Right lobe of liver (tissue), 6 donors: ENCODE data around the gene DLGAP5. TPM values are rescaled to one million over a fixed set of nuclear protein-coding genes. Genes with fewer than 3 reads are reported as not detected.

Experiments used
- ATAC-seq, 4 donors: fragments of 200-7000 bp; cut with Tn5 transposase; one replicate each; pipeline ENCODE4 v1.9.1; 2020; ENCODE audit warnings: mild to moderate bottlenecking in 4 of 4, moderate library complexity in 4 of 4
- DNase-seq, 3 donors: peaks; one replicate each; pipeline ENCODE4 v3.0.0-alpha.2; 2020
- H3K27ac ChIP-seq, 3 donors: fragments of 200-600 bp; one replicate each; pipeline ENCODE4 v1.8.0; 2022
- H3K27me3 ChIP-seq, 2 donors: fragments of 200-600 bp; one replicate each; pipeline ENCODE4 v1.8.0; 2022
- H3K36me3 ChIP-seq, 4 donors: fragments of 200-600 bp; sonication (generic) in 1 of 4; one replicate each; pipeline versions ENCODE4 v1.5.1 to v1.8.0; 2017 to 2022; ENCODE audit warnings: control low read depth in 1 of 4
- H3K4me1 ChIP-seq, 4 donors: fragments of 200-600 bp; sonication (generic) in 1 of 4; one replicate each; pipeline versions ENCODE4 v1.5.1 to v1.8.0; 2017 to 2022; ENCODE audit warnings: control low read depth in 1 of 4
- H3K4me3 ChIP-seq, 3 donors: fragments of 200-600 bp; one replicate each; pipeline ENCODE4 v1.8.0; 2022
- H3K9me3 ChIP-seq, 4 donors: fragments of 200-600 bp; sonication (generic) in 1 of 4; one replicate each; pipeline versions ENCODE4 v1.5.1 to v1.8.0; 2017 to 2022; ENCODE audit warnings: control low read depth in 1 of 4
- POLR2A ChIP-seq: fragments of 450-650 bp; IDR thresholded peaks from one replicate; pipeline ENCODE4 v1.6.1; 2017; ENCODE audit warnings: antibody characterized with exemption, mild to moderate bottlenecking
- WGBS: methylation state at CpG from one replicate; pipeline ENCODE4 v1.1.6; 2018; ENCODE audit warnings: low coverage, low lambda C conversion rate; ENCODE audit not compliant: insufficient coverage; ENCODE audit errors: missing lambda C conversion rate; 5-methylcytosine and 5-hydroxymethylcytosine counted together
- intact Hi-C, 2 donors: fragments of 100-400 bp; cut with DNase I; formaldehyde crosslinking; loops; one replicate each; pipeline versions ENCODE4 v1.11.2 to v1.14.1; 2022
- total RNA-seq, 6 experiments: library from RNA; depleted of rRNA in 2 of 6; stranded (reverse); fragments of >200 nt in 2 of 6; fragmentation: NEBNext Ultra II Directional in 3 of 6; extraction: Animal tissue kit (Norgen Biotek cat#: 25700) in 3 of 6; gene quantifications; one replicate each; pipeline versions ENCODE4 v1.1.0 to v1.2.4, GENCODE V29; 2016 to 2023
- TF ChIP-seq, protein P1 (sequence below), 4 donors: fragments of 200-600 bp in 3 of 4; fragments of 450-650 bp in 1 of 4; IDR thresholded peaks; one replicate each; pipeline versions ENCODE4 v1.5.1 to v1.8.0; 2016 to 2022; ENCODE audit warnings: antibody characterized with exemption in 4 of 4, mild to moderate bottlenecking in 2 of 4
- donor health status: DM: no; HTN: yes; CAD: no.
- donor health status: DM: no; HTN: no; CAD: no.
- donor health status: DM: no; HTN: no; CAD: no.
- donor health status: DM: no; HTN: yes; CAD: no.
- donor health status: DM: no; HTN: yes; CAD: no.

Gene DLGAP5
- total RNA-seq, 6 experiments from 2014 or later, result 0.27 to 1.3 (median 0.86) TPM; not detected in 1

DNA sequence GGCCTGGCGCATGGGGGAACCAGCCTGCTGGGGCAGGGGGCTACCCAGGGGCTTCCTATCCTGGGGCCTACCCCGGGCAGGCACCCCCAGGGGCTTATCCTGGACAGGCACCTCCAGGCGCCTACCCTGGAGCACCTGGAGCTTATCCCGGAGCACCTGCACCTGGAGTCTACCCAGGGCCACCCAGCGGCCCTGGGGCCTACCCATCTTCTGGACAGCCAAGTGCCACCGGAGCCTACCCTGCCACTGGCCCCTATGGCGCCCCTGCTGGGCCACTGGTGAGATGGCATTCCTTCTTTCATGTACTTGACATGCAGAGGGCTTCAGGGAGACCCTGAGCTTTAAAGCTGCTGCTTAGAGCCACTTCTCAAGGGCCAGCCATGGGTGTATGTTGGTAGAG lies 53.3 kb downstream of the DLGAP5 start:
- Histone ChIP-seq H3K27me3 (no peaks in the 10 kb centered on the region), H3K4me1 (no peaks in the 10 kb centered on the region), H3K27ac (no peak overlapping the region), H3K4me3 (no peak overlapping the region), H3K9me3 (no peaks in the 10 kb centered on the region), H3K36me3 (no peaks in the 10 kb centered on the region)
- no peak for TF ChIP-seq POLR2A
- TF ChIP-seq, protein P1, sequence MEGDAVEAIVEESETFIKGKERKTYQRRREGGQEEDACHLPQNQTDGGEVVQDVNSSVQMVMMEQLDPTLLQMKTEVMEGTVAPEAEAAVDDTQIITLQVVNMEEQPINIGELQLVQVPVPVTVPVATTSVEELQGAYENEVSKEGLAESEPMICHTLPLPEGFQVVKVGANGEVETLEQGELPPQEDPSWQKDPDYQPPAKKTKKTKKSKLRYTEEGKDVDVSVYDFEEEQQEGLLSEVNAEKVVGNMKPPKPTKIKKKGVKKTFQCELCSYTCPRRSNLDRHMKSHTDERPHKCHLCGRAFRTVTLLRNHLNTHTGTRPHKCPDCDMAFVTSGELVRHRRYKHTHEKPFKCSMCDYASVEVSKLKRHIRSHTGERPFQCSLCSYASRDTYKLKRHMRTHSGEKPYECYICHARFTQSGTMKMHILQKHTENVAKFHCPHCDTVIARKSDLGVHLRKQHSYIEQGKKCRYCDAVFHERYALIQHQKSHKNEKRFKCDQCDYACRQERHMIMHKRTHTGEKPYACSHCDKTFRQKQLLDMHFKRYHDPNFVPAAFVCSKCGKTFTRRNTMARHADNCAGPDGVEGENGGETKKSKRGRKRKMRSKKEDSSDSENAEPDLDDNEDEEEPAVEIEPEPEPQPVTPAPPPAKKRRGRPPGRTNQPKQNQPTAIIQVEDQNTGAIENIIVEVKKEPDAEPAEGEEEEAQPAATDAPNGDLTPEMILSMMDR (IDR thresholded peaks at IDR 0.05), result no peak
- peak in 1 of 4 donors; percentile 40 for ATAC-seq
- intact Hi-C loops, result no loop called here
- WGBS, result 75% methylated on average over 2 of the region's 7 CpGs
- DNase-seq, result no peak

DNA sequence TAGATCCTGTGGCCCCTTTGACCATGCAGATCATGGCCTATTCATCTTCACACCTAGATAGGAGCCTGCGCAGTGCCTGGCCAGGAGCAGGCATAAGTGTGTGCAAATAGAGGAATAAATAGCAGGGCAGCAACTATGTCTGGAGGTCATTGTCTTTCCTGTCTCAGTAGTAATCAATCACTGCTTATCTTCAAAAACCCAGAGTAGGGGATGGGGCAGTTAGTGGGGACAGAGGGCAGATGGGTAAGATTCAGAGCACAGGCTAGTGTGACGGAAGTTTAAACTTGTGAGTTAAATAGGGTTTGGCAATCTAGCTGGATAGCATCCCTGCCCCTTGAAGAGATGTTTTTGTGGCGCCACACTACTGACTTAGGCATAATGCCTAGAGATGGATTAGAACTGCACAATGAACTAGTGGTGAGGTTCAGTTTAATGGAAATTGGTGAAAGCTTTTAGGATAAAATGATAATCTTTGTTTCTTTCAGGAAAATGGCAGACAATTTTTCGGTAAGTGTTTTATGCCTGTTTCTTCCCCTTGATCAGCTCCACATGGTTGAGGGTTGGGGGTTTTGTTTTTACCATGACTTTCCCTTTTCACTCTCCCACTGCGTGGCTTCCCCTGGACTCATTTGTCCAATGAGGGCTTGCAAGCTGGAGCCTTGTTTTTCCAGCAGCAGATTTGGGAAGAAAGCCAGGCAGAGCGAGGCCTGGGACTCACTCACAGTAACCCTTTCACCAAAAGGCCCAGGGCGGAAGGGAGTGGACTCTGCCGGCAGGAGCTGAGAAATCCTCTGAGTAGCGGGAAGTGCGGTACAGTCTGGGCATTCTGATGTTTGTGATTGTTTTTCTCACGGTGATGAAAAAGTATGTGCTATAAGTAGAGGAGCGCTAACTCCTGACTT lies 54.2 kb downstream of the DLGAP5 start:
- intact Hi-C loops, result no loop called here
- H3K4me1 ChIP-seq, result no peaks in the 10 kb centered on the region
- DNase-seq (no peak), ATAC-seq (peak; percentile 38 to 51 (median 45))
- H3K9me3 ChIP-seq, result no peaks in the 10 kb centered on the region
- H3K4me3 ChIP-seq, result no peak overlapping the region
- TF ChIP-seq, protein P1 (IDR thresholded peaks at IDR 0.05), result no peak
- no peak for TF ChIP-seq POLR2A
- H3K36me3 ChIP-seq, result no peaks in the 10 kb centered on the region
- no peak overlapping the region for H3K27ac ChIP-seq
- 87% methylated on average over 10 of the region's 12 CpGs for WGBS
- H3K27me3 ChIP-seq, result no peaks in the 10 kb centered on the region

DNA sequence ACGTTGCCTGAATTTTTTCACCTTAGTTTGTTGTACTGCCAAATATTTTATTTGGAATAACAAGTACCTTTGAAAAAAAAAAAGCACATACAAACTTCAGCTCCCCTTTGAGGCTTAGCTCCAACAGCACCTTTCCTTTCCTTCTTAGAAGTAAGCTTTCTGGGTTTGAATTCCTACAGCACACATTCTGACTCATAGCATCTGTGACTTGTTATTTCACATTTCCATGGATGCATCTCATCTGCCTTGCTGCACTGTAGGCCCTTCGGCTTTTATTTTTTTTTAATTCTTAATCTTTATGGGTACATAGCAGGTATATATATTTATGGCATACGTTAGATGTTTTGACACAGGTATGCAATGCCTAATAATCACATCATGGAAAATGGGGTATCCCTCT lies 55.1 kb downstream of the DLGAP5 start:
- DNase-seq (no peak), ATAC-seq (no peak)
- H3K9me3 ChIP-seq, result no peaks in the 10 kb centered on the region
- H3K27ac ChIP-seq, result no peak overlapping the region
- H3K36me3 ChIP-seq, result no peaks in the 10 kb centered on the region
- H3K4me1 ChIP-seq, result no peaks in the 10 kb centered on the region
- TF ChIP-seq, protein P1 (IDR thresholded peaks at IDR 0.05), result no peak
- no peak for TF ChIP-seq POLR2A
- WGBS, result 89% methylated on average over 3 of the region's 3 CpGs
- intact Hi-C loops, result no loop called here
- no peak overlapping the region for H3K4me3 ChIP-seq
- no peaks in the 10 kb centered on the region for H3K27me3 ChIP-seq

DNA sequence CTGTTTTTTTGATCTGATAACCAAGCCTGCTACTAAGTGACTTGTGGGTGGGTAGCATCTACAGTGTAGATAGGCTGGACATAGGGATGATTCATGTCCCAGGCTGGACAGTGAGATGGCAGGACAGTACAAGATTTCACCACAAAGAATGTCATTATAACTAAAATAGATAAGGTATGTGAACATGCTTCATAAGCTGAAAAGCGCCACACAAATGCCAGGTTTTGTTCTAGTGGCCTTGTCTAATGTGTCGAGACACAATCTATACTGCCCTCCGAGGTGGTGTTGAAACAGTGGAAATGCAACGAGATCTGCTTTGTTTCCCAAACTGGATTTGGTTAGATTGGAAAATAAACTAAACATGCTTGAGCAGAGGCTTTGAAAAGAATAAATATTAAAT lies 58.0 kb downstream of the DLGAP5 start:
- no peak for DNase-seq
- Histone ChIP-seq H3K4me3 (no peak overlapping the region), H3K27me3 (no peaks in the 10 kb centered on the region), H3K4me1 (peaks cover 0 to 12% (median 0%) of the 10 kb centered on the region in 4 donors), H3K27ac (no peak overlapping the region), H3K9me3 (no peaks in the 10 kb centered on the region), H3K36me3 (no peaks in the 10 kb centered on the region)
- no peak for ATAC-seq
- intact Hi-C loops, result no loop called here
- WGBS, result 78% methylated on average over 4 of the region's 4 CpGs
- TF ChIP-seq, protein P1 (IDR thresholded peaks at IDR 0.05), result peak in 1 of 4 donors; percentile 15
- TF ChIP-seq POLR2A, result no peak
